GM23338 (cell line): ENCODE measurements around the gene CELSR1. TPM values are rescaled to one million over a fixed set of nuclear protein-coding genes. Genes with fewer than 3 reads are reported as not detected.

ENCODE experiments used
- ATAC-seq: fragments of 200-7000 bp; cut with Tn5 transposase; 3 replicates; pipeline ENCODE4 v1.9.1; 2020
- DNase-seq: peaks from one replicate; pipeline ENCODE4 v3.0.0-alpha.2; 2015; ENCODE audit warnings: low spot score
- H2AFZ ChIP-seq: fragments of 200-600 bp; sonication (generic); 2 replicates; pipeline ENCODE4 v1.8.0; 2016; ENCODE audit warnings: antibody characterized with exemption, mild to moderate bottlenecking, moderate library complexity
- H3F3A ChIP-seq: fragments of 200-600 bp; sonication (generic); replicated peaks from 2 replicates; pipeline ENCODE4 v1.8.0; 2017; ENCODE audit warnings: antibody characterized with exemption, mixed run types, low read depth
- H3K27ac ChIP-seq: fragments of 200-600 bp; sonication (generic); 2 replicates; pipeline ENCODE4 v1.6.1; 2016; ENCODE audit warnings: low read depth
- H3K27me3 ChIP-seq: fragments of 200-600 bp; sonication (generic); 2 replicates; pipeline ENCODE4 v1.8.0; 2016; ENCODE audit warnings: mild to moderate bottlenecking, mixed run types, moderate library complexity; ENCODE audit not compliant: insufficient read depth
- H3K36me3 ChIP-seq: fragments of 200-600 bp; sonication (generic); 2 replicates; pipeline ENCODE4 v1.8.0; 2016; ENCODE audit warnings: mild to moderate bottlenecking; ENCODE audit not compliant: insufficient read depth
- H3K4me1 ChIP-seq: fragments of 200-600 bp; sonication (generic); 2 replicates; pipeline ENCODE4 v1.8.0; 2016; ENCODE audit warnings: mild to moderate bottlenecking, moderate library complexity; ENCODE audit not compliant: insufficient read depth
- H3K4me2 ChIP-seq: fragments of 200-600 bp; sonication (generic); 2 replicates; pipeline ENCODE4 v1.7.1; 2017; ENCODE audit warnings: mixed run types
- H3K4me3 ChIP-seq: fragments of 200-600 bp; sonication (generic); 2 replicates; pipeline ENCODE4 v1.6.1; 2016; ENCODE audit warnings: mixed run types
- H3K79me2 ChIP-seq: fragments of 200-600 bp; sonication (generic); replicated peaks from 2 replicates; pipeline ENCODE4 v1.8.0; 2017; ENCODE audit warnings: mild to moderate bottlenecking; ENCODE audit not compliant: insufficient read depth
- H3K9me2 ChIP-seq: fragments of 200-600 bp; sonication (generic); 2 replicates; pipeline ENCODE4 v1.8.0; 2017; ENCODE audit not compliant: insufficient read depth
- H4K20me1 ChIP-seq: fragments of 200-600 bp; sonication (generic); replicated peaks from 2 replicates; pipeline ENCODE4 v1.8.0; 2017; ENCODE audit warnings: mild to moderate bottlenecking; ENCODE audit not compliant: insufficient read depth
- H3K27ac Mint-ChIP-seq: 2 replicates; pipeline ENCODE4 v1.8.0; 2020; ENCODE audit warnings: inconsistent platforms, mild to moderate bottlenecking, moderate library complexity, mixed read lengths
- H3K27me3 Mint-ChIP-seq: 3 replicates; pipeline ENCODE4 v1.8.0; 2022; ENCODE audit warnings: low read depth, mild to moderate bottlenecking, moderate library complexity, mixed read lengths, inconsistent platforms; ENCODE audit not compliant: insufficient read depth, poor library complexity
- H3K36me3 Mint-ChIP-seq: 3 replicates; pipeline ENCODE4 v1.8.0; 2021; ENCODE audit warnings: low read depth, mild to moderate bottlenecking, inconsistent platforms, moderate library complexity, mixed read lengths
- H3K4me1 Mint-ChIP-seq: 3 replicates; pipeline ENCODE4 v1.8.0; 2020; ENCODE audit warnings: mild to moderate bottlenecking, inconsistent platforms, mixed read lengths
- H3K4me3 Mint-ChIP-seq: 3 replicates; pipeline ENCODE4 v1.8.0; 2021; ENCODE audit warnings: moderate library complexity, mild to moderate bottlenecking, inconsistent platforms, mixed read lengths
- H3K9me3 Mint-ChIP-seq: 3 replicates; pipeline ENCODE4 v1.8.0; 2020; ENCODE audit warnings: moderate library complexity, mild to moderate bottlenecking, inconsistent platforms, mixed read lengths
- CREB1 ChIP-seq: fragments of 250-450 bp; sonication (Bioruptor Pico); IDR thresholded peaks from 2 replicates; pipeline ENCODE4 v1.5.0; 2020; ENCODE audit warnings: low read depth, mild to moderate bottlenecking, moderate library complexity
- CTCF ChIP-seq, 2 experiments: fragments of 200-600 bp in 1 of 2; sonication (generic) in 1 of 2; conservative IDR thresholded peaks; 2 replicates each; pipeline versions ENCODE4 v1.5.1 to v1.6.1; 2016 to 2017; ENCODE audit warnings: antibody characterized with exemption in 2 of 2, low read depth in 2 of 2, mild to moderate bottlenecking in 2 of 2, moderate library complexity in 1 of 2
- EZH2 ChIP-seq: fragments of 200-600 bp; sonication (generic); IDR thresholded peaks from one replicate; pipeline ENCODE4 v1.8.0; 2017; ENCODE audit warnings: antibody characterized with exemption, mild to moderate bottlenecking, low read depth; ENCODE audit not compliant: unreplicated experiment
- EZH2phosphoT487 ChIP-seq: fragments of 200-600 bp; sonication (generic); IDR thresholded peaks from one replicate; pipeline ENCODE4 v1.8.1; 2018; ENCODE audit warnings: antibody characterized with exemption; ENCODE audit not compliant: unreplicated experiment
- JUNB ChIP-seq: IDR thresholded peaks from one replicate; pipeline ENCODE4 v1.6.1; 2016; ENCODE audit warnings: antibody characterized with exemption; ENCODE audit not compliant: unreplicated experiment
- NANOG ChIP-seq: IDR thresholded peaks from 2 replicates; pipeline ENCODE4 v1.6.1; 2016; ENCODE audit warnings: antibody characterized with exemption, borderline replicate concordance
- POLR2AphosphoS5 ChIP-seq: IDR thresholded peaks from 2 replicates; pipeline ENCODE4 v1.6.1; 2016; ENCODE audit warnings: antibody characterized with exemption, low read depth
- REST ChIP-seq: IDR thresholded peaks from one replicate; pipeline ENCODE4 v1.6.1; 2018; ENCODE audit warnings: antibody characterized with exemption; ENCODE audit not compliant: unreplicated experiment
- STAT1 ChIP-seq: IDR thresholded peaks from one replicate; pipeline ENCODE4 v1.6.1; 2016; ENCODE audit warnings: antibody characterized with exemption; ENCODE audit not compliant: unreplicated experiment
- ZNF114 ChIP-seq: fragments of 250-450 bp; sonication (Bioruptor Pico); IDR thresholded peaks from 2 replicates; pipeline ENCODE4 v1.5.0; 2020; ENCODE audit warnings: mild to moderate bottlenecking, moderate library complexity
- ZNF331 ChIP-seq: fragments of 250-450 bp; sonication (Bioruptor Pico); IDR thresholded peaks from 2 replicates; pipeline ENCODE4 v1.5.0; 2020; ENCODE audit warnings: low read depth, mild to moderate bottlenecking, moderate library complexity
- ZNF462 ChIP-seq: fragments of 250-450 bp; sonication (Bioruptor Pico); IDR thresholded peaks from 2 replicates; pipeline ENCODE4 v1.5.0; 2020; ENCODE audit warnings: mild to moderate bottlenecking, moderate library complexity
- polyA plus RNA-seq: library from polyadenylated mRNA; unstranded; fragments of >200 nt; fragmentation: Nextera tagmentation; extraction: Ambion mirVana; gene quantifications from 2 replicates; pipeline ENCODE4 v1.2.1, GENCODE V29; 2016
- total RNA-seq: library from RNA; depleted of rRNA; stranded (reverse); fragments of >200 nt; shearing (Covaris generic); gene quantifications from 2 replicates; pipeline ENCODE4 v1.2.3, GENCODE V29; 2014
- TF ChIP-seq, protein P1 (sequence below): IDR thresholded peaks from 2 replicates; pipeline ENCODE4 v1.6.1; 2016; ENCODE audit warnings: antibody characterized with exemption

Gene CELSR1
- total and polyA plus RNA-seq, 2 experiments from 2014 or later = 4.8 to 20.4 TPM

DNA sequence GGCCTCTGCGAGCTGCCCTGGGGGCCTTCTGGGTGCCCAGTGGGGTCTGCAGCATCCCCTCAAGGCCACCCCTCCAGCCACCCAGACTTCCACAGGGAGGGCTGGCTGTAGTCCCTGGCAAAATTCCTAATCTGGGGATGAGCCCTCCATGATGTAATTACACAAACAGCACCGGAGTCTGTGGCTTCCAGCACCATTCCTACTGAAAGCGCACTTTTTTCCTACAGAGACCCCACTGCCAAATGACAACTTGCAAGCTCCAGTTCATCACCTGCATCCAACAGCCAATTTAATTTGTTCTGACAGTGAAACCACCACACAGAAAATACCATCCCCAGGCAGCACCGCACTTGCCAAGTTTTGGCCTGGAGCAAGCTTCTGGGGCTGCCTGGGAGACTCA, 131.5 kb downstream of the CELSR1 start:
- Mint-ChIP-seq H3K27me3 (peaks cover 5% of the 10 kb centered on the region), H3K36me3 (peaks cover 4% of the 10 kb centered on the region; the same call in 1 of the 3 replicates), H3K4me3 (no peak overlapping the region), H3K4me1 (peaks cover 5% of the 10 kb centered on the region), H3K9me3 (no peaks in the 10 kb centered on the region), H3K27ac (no peak overlapping the region)
- no peaks in the 10 kb centered on the region for H3K79me2 ChIP-seq
- TF ChIP-seq STAT1 (no peak), ZNF331 (CRISPR knock-in tag) (no peak), EZH2phosphoT487 (no peak), POLR2AphosphoS5 (no peak), JUNB (no peak), NANOG (no peak), EZH2 (no peak), ZNF114 (CRISPR knock-in tag) (no peak), REST (no peak), CTCF (conservative IDR thresholded peaks at IDR 0.05; ENCODE audit: low read depth in 2 of 2) (no peak), ZNF462 (CRISPR knock-in tag) (no peak), CREB1 (CRISPR knock-in tag) (no peak)
- TF ChIP-seq, protein P1, sequence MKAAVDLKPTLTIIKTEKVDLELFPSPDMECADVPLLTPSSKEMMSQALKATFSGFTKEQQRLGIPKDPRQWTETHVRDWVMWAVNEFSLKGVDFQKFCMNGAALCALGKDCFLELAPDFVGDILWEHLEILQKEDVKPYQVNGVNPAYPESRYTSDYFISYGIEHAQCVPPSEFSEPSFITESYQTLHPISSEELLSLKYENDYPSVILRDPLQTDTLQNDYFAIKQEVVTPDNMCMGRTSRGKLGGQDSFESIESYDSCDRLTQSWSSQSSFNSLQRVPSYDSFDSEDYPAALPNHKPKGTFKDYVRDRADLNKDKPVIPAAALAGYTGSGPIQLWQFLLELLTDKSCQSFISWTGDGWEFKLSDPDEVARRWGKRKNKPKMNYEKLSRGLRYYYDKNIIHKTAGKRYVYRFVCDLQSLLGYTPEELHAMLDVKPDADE = no peak
- no peaks in the 10 kb centered on the region for H3K4me1 ChIP-seq
- H4K20me1 ChIP-seq = no peaks in the 10 kb centered on the region; the same call in 1 of the 2 replicates
- no peaks in the 10 kb centered on the region for H3K36me3 ChIP-seq
- ATAC-seq = no peak
- no peaks in the 10 kb centered on the region for H3K27me3 ChIP-seq
- H3K4me2 ChIP-seq = no peak overlapping the region
- no peaks in the 10 kb centered on the region for H3F3A ChIP-seq
- no peak overlapping the region for H3K4me3 ChIP-seq
- H3K9me2 ChIP-seq = no peaks in the 10 kb centered on the region
- H3K27ac ChIP-seq = no peak overlapping the region
- no peak for DNase-seq
- H2AFZ ChIP-seq = no peak overlapping the region
